GM19240 (cell line): ENCODE measurements around the gene ATP11A.

Experiments used
- DNase-seq: peaks from one replicate; pipeline ENCODE4 v3.0.0; 2011; ENCODE audit warnings: low spot score; ENCODE audit not compliant: insufficient read length

ATP11A gene

GRCh38 chr13:112709825-112710783, 20.3 kb downstream of the ATP11A start:
- no peak for DNase-seq

GRCh38 chr13:112710855-112711527, 21.2 kb downstream of the ATP11A start:
- no peak for DNase-seq

- no peak for DNase-seq
Measured at GRCh38 chr13:112711528-112712265, 21.9 kb downstream of the ATP11A start.

- no peak for DNase-seq
Measured at GRCh38 chr13:112712451-112713207, 22.8 kb downstream of the ATP11A start.

- DNase-seq = no peak
Measured at GRCh38 chr13:112713517-112714253, 23.8 kb downstream of the ATP11A start.

- no peak for DNase-seq
Measured at GRCh38 chr13:112714376-112715174, 24.7 kb downstream of the ATP11A start.

GRCh38 chr13:112715210-112715609, 25.4 kb downstream of the ATP11A start:
- no peak for DNase-seq

- no peak for DNase-seq
Measured at GRCh38 chr13:112715715-112716460, 26.1 kb downstream of the ATP11A start.

GRCh38 chr13:112716461-112716820, 26.6 kb downstream of the ATP11A start:
- no peak for DNase-seq

- DNase-seq = no peak
Measured at GRCh38 chr13:112716841-112717520, 27.1 kb downstream of the ATP11A start.

GRCh38 chr13:112718318-112718717, 28.5 kb downstream of the ATP11A start:
- no peak for DNase-seq

- no peak for DNase-seq
Measured at GRCh38 chr13:112719016-112719415, 29.2 kb downstream of the ATP11A start.

GRCh38 chr13:112719556-112719955, 29.7 kb downstream of the ATP11A start:
- no peak for DNase-seq

- no peak for DNase-seq
Measured at GRCh38 chr13:112720251-112720650, 30.4 kb downstream of the ATP11A start.

GRCh38 chr13:112720814-112721197, 31.0 kb downstream of the ATP11A start:
- no peak for DNase-seq

- no peak for DNase-seq
Measured at GRCh38 chr13:112721198-112722104, 31.6 kb downstream of the ATP11A start.
